WERI-Rb-1 (cell line): ENCODE data around the gene TEX2.

Source experiments
- DNase-seq: peaks from one replicate; pipeline ENCODE4 v3.0.0-alpha.2; 2020
- H3K27ac ChIP-seq: fragments of 250-450 bp; sonication (Bioruptor Pico); 2 replicates; pipeline ENCODE4 v1.5.1; 2020; ENCODE audit warnings: mild to moderate bottlenecking, moderate library complexity
- H3K27me3 ChIP-seq: fragments of 250-450 bp; sonication (Bioruptor Pico); 2 replicates; pipeline ENCODE4 v1.5.1; 2021; ENCODE audit warnings: mild to moderate bottlenecking, low read depth, moderate library complexity; ENCODE audit not compliant: insufficient read depth, severe bottlenecking
- H3K36me3 ChIP-seq: fragments of 250-450 bp; sonication (Bioruptor Pico); 2 replicates; pipeline ENCODE4 v1.5.1; 2020; ENCODE audit warnings: mild to moderate bottlenecking, moderate library complexity
- H3K4me3 ChIP-seq: 2 replicates; pipeline ENCODE4 v1.5.1; 2011; ENCODE audit warnings: low read depth, mild to moderate bottlenecking, control low read depth, low read length
- H3K9me3 ChIP-seq: fragments of 250-450 bp; sonication (Bioruptor Pico); 2 replicates; pipeline ENCODE4 v1.5.1; 2021; ENCODE audit warnings: mild to moderate bottlenecking, moderate library complexity; ENCODE audit not compliant: severe bottlenecking
- CTCF ChIP-seq: IDR thresholded peaks from 2 replicates; pipeline ENCODE4 v1.5.1; 2011; ENCODE audit warnings: low read depth, mild to moderate bottlenecking, control low read depth, inconsistent platforms, low read length

TEX2 gene

GRCh38 chr17:64250233-64250835, 12.7 kb downstream of the TEX2 start:
- no peak for TF ChIP-seq CTCF
- Histone ChIP-seq H3K36me3 (peaks cover 18% of the 10 kb centered on the region), H3K9me3 (no peaks in the 10 kb centered on the region)

GRCh38 chr17:64247836-64248235, 15.2 kb downstream of the TEX2 start:
- Histone ChIP-seq H3K36me3 (peaks cover 18% of the 10 kb centered on the region), H3K4me3 (no peak overlapping the region), H3K27me3 (no peaks in the 10 kb centered on the region), H3K9me3 (no peaks in the 10 kb centered on the region), H3K27ac (peak overlapping the region; percentile 37)
- TF ChIP-seq CTCF: no peak
- DNase-seq: no peak

More at GRCh38 chr17:64250233-64250835, 12.7 kb downstream of the TEX2 start:
- no peak for DNase-seq
- Histone ChIP-seq H3K27ac (peak overlapping the region; percentile 14; the same call in 1 of the 2 replicates), H3K27me3 (no peaks in the 10 kb centered on the region), H3K4me3 (no peak overlapping the region)

- no peaks in the 10 kb centered on the region for H3K9me3 ChIP-seq
- DNase-seq: no peak
- no peaks in the 10 kb centered on the region for H3K27me3 ChIP-seq
- H3K27ac ChIP-seq: no peak overlapping the region
- no peak overlapping the region for H3K4me3 ChIP-seq
- peaks cover 18% of the 10 kb centered on the region for H3K36me3 ChIP-seq
- TF ChIP-seq CTCF: no peak
Observed at GRCh38 chr17:64245218-64246145, 17.6 kb downstream of the TEX2 start.

- no peak for DNase-seq
- Histone ChIP-seq H3K4me3 (no peak overlapping the region), H3K27ac (no peak overlapping the region), H3K36me3 (peaks cover 15% of the 10 kb centered on the region), H3K9me3 (no peaks in the 10 kb centered on the region), H3K27me3 (no peaks in the 10 kb centered on the region)
- TF ChIP-seq CTCF: no peak
Observed at GRCh38 chr17:64244165-64244564, 18.9 kb downstream of the TEX2 start.

GRCh38 chr17:64243340-64243739, 19.7 kb downstream of the TEX2 start:
- no peak overlapping the region for H3K27ac ChIP-seq
- no peak for TF ChIP-seq CTCF
- H3K9me3 ChIP-seq: no peaks in the 10 kb centered on the region
- DNase-seq: no peak
- no peak overlapping the region for H3K4me3 ChIP-seq
- H3K36me3 ChIP-seq: peaks cover 15% of the 10 kb centered on the region
- H3K27me3 ChIP-seq: no peaks in the 10 kb centered on the region
